HFF-Myc (cell line): ENCODE results near the gene CTTN.

Experiments
- DNase-seq: peaks from one replicate; pipeline ENCODE4 v3.0.0-alpha.2; 2011; ENCODE audit warnings: low read depth; ENCODE audit errors: extremely low read depth
- H3K4me3 ChIP-seq: replicated peaks from 2 replicates; pipeline ENCODE4 v1.5.1; 2011; ENCODE audit warnings: low read depth, mild to moderate bottlenecking, control low read depth, low read length
- CTCF ChIP-seq: IDR thresholded peaks from 2 replicates; pipeline ENCODE4 v1.5.1; 2012; ENCODE audit warnings: mild to moderate bottlenecking, low read depth, low read length, control low read depth; ENCODE audit errors: missing control alignments

CTTN gene

GRCh38 chr11:70421123-70421522, 22.8 kb downstream of the CTTN start:
- no peak overlapping the region for H3K4me3 ChIP-seq
- TF ChIP-seq CTCF: no peak
- no peak for DNase-seq

GRCh38 chr11:70422692-70423522, 24.6 kb downstream of the CTTN start:
- TF ChIP-seq CTCF: no peak
- DNase-seq: no peak
- no peak overlapping the region for H3K4me3 ChIP-seq

GRCh38 chr11:70423523-70424505, 25.5 kb downstream of the CTTN start:
- no peak overlapping the region for H3K4me3 ChIP-seq
- no peak for TF ChIP-seq CTCF
- DNase-seq: peak; percentile 65

- DNase-seq: no peak
- no peak for TF ChIP-seq CTCF
- no peak overlapping the region for H3K4me3 ChIP-seq
These were observed 26.5 kb downstream of the CTTN start for GRCh38 chr11:70424765-70425344.

- TF ChIP-seq CTCF: no peak
- no peak overlapping the region for H3K4me3 ChIP-seq
- DNase-seq: no peak
These were observed 29.1 kb downstream of the CTTN start for GRCh38 chr11:70427436-70427835.

GRCh38 chr11:70428701-70429427, 30.5 kb downstream of the CTTN start:
- H3K4me3 ChIP-seq: no peak overlapping the region
- no peak for TF ChIP-seq CTCF
- DNase-seq: no peak
